K562 (cell line): ENCODE measurements around the gene OIT3. TPM values are rescaled to one million over a fixed set of nuclear protein-coding genes. Genes with fewer than 3 reads are reported as not detected.

Experiments
- CHD2 ChIP-seq: IDR thresholded peaks from 2 replicates; pipeline ENCODE4 v1.6.1; 2011; ENCODE audit warnings: low read depth, low read length
- CTBP1 ChIP-seq: fragments of 450-650 bp; IDR thresholded peaks from 2 replicates; pipeline ENCODE4 v1.6.1; 2016; ENCODE audit warnings: borderline replicate concordance
- GABPB1 ChIP-seq: sonication (generic); formaldehyde crosslinking; IDR thresholded peaks from 2 replicates; pipeline ENCODE4 v1.8.0; 2022; ENCODE audit warnings: mild to moderate bottlenecking, missing genetic modification reagents
- HDAC8 ChIP-seq: fragments of 450-650 bp; IDR thresholded peaks from 2 replicates; pipeline ENCODE4 v1.6.1; 2016; ENCODE audit warnings: mild to moderate bottlenecking, missing genetic modification characterization, moderate library complexity, missing compliant biosample characterization
- MCM3 ChIP-seq: fragments of 450-650 bp; IDR thresholded peaks from 2 replicates; pipeline ENCODE4 v1.6.1; 2016
- MEF2A ChIP-seq: IDR thresholded peaks from 2 replicates; pipeline ENCODE4 v1.6.1; 2011; ENCODE audit warnings: low read depth, mild to moderate bottlenecking, low read length, moderate library complexity; ENCODE audit not compliant: control insufficient read depth
- MYNN ChIP-seq, 2 experiments: sonication (generic); formaldehyde crosslinking in 1 of 2; IDR thresholded peaks; 2 replicates each; pipeline versions ENCODE4 v1.5.0 to v1.6.1; 2016 to 2020; ENCODE audit warnings: antibody characterized with exemption in 1 of 2, missing genetic modification reagents in 1 of 2
- NCOA1 ChIP-seq: fragments of 450-650 bp; IDR thresholded peaks from 2 replicates; pipeline ENCODE4 v1.6.1; 2016; ENCODE audit warnings: low read depth
- NFXL1 ChIP-seq: fragments of 450-650 bp; formaldehyde crosslinking; IDR thresholded peaks from 2 replicates; pipeline ENCODE4 v1.4.0; 2021; ENCODE audit warnings: mild to moderate bottlenecking
- PHTF2 ChIP-seq: fragments of 250-450 bp; sonication (Bioruptor Pico); IDR thresholded peaks from 2 replicates; pipeline ENCODE4 v1.5.0; 2021; ENCODE audit warnings: mild to moderate bottlenecking
- RBFOX2 ChIP-seq: fragments of 200-400 bp; formaldehyde crosslinking; IDR thresholded peaks from 2 replicates; pipeline ENCODE4 v1.6.1; 2017; ENCODE audit warnings: low read depth, mild to moderate bottlenecking, low read length, moderate library complexity
- RFX7 ChIP-seq: fragments of 250-450 bp; sonication (Bioruptor Pico); IDR thresholded peaks from 2 replicates; pipeline ENCODE4 v1.5.1; 2021; ENCODE audit warnings: mild to moderate bottlenecking
- SP2 ChIP-seq: IDR thresholded peaks from 2 replicates; pipeline ENCODE4 v1.6.1; 2011; ENCODE audit warnings: mild to moderate bottlenecking, low read depth, low read length, moderate library complexity; ENCODE audit not compliant: poor library complexity, severe bottlenecking; ENCODE audit errors: extremely low read depth
- SRSF3 ChIP-seq: fragments of 200-400 bp; formaldehyde crosslinking; IDR thresholded peaks from 2 replicates; pipeline ENCODE4 v1.6.1; 2016; ENCODE audit warnings: mild to moderate bottlenecking, low read length, moderate library complexity; ENCODE audit not compliant: insufficient read depth
- SUPT5H ChIP-seq: fragments of 450-650 bp; IDR thresholded peaks from 2 replicates; pipeline ENCODE4 v1.6.1; 2016
- TAF1 ChIP-seq: IDR thresholded peaks from 2 replicates; pipeline ENCODE4 v1.6.1; 2011; ENCODE audit warnings: mild to moderate bottlenecking, low read length, moderate library complexity; ENCODE audit not compliant: insufficient read depth, control insufficient read depth, severe bottlenecking; ENCODE audit errors: extremely low read depth
- TEAD1 ChIP-seq, 2 experiments: fragments of 450-650 bp in 1 of 2; sonication (generic) in 1 of 2; formaldehyde crosslinking; IDR thresholded peaks; 2 replicates each; pipeline versions ENCODE4 v1.4.0 to v1.8.0; 2020 to 2022; ENCODE audit warnings: mild to moderate bottlenecking in 2 of 2, missing genetic modification reagents in 1 of 2
- TFAM ChIP-seq: fragments of 250-450 bp; sonication (Bioruptor Pico); conservative IDR thresholded peaks from 2 replicates; pipeline ENCODE4 v1.5.0; 2021; ENCODE audit warnings: mild to moderate bottlenecking, moderate library complexity
- ZKSCAN8 ChIP-seq: fragments of 200-800 bp; sonication (Bioruptor generic); IDR thresholded peaks from 2 replicates; pipeline ENCODE4 v1.6.1; 2016; ENCODE audit warnings: missing genetic modification characterization, missing compliant biosample characterization
- ZNF696 ChIP-seq: fragments of 250-450 bp; sonication (Bioruptor Pico); conservative IDR thresholded peaks from 2 replicates; pipeline ENCODE4 v1.4.0; 2020; ENCODE audit warnings: mild to moderate bottlenecking, moderate library complexity
- ZNF717 ChIP-seq: fragments of 250-450 bp; sonication (Bioruptor Pico); IDR thresholded peaks from 2 replicates; pipeline ENCODE4 v1.5.0; 2021
- ZNF785 ChIP-seq: fragments of 250-450 bp; sonication (Bioruptor Pico); IDR thresholded peaks from 2 replicates; pipeline ENCODE4 v1.4.0; 2020; ENCODE audit warnings: mild to moderate bottlenecking
- ZZZ3 ChIP-seq: fragments of 450-650 bp; IDR thresholded peaks from 2 replicates; pipeline ENCODE4 v1.6.1; 2016; ENCODE audit warnings: antibody characterized with exemption, mild to moderate bottlenecking, moderate library complexity
- polyA plus RNA-seq, 8 experiments: library from polyadenylated mRNA; depleted of rRNA in 4 of 8; stranded (reverse) in 5 of 8; unstranded in 3 of 8; fragments of >200 nt; fragmentation: Nextera tagmentation in 2 of 8; fragmentation: Illumina TruSeq in 1 of 8; extraction: Ambion mirVana in 2 of 8; extraction: Trizol in 1 of 8; gene quantifications; 2 replicates each; pipeline versions ENCODE4 v1.2.1 to v1.2.3, GENCODE V29; 2011 to 2014; ENCODE audit warnings: inconsistent platforms in 1 of 8, missing spikeins in 1 of 8
- total RNA-seq, 7 experiments: library from RNA; depleted of rRNA in 6 of 7; stranded (reverse); fragments of >200 nt in 6 of 7; fragmentation: Illumina TruSeq in 2 of 7; extraction: Trizol in 2 of 7; gene quantifications; 2 replicates each; pipeline versions ENCODE4 v1.2.1 to v1.2.3, GENCODE V29; 2011 to 2021; ENCODE audit warnings: low replicate concordance in 1 of 7
- TF ChIP-seq, protein P1 (sequence below): fragments of 250-450 bp; sonication (Bioruptor Pico); IDR thresholded peaks from 2 replicates; pipeline ENCODE4 v1.8.0; 2021; ENCODE audit warnings: borderline replicate concordance, mild to moderate bottlenecking, moderate library complexity; ENCODE audit not compliant: poor library complexity, severe bottlenecking
- TF ChIP-seq, protein P2 (sequence below): fragments of 250-450 bp; sonication (Bioruptor Pico); IDR thresholded peaks from 2 replicates; pipeline ENCODE4 v1.9.0; 2021; ENCODE audit warnings: mild to moderate bottlenecking, inconsistent platforms
- TF ChIP-seq, protein P3 (sequence below): fragments of 450-650 bp; formaldehyde crosslinking; IDR thresholded peaks from 2 replicates; pipeline ENCODE4 v1.4.0; 2022; ENCODE audit warnings: mild to moderate bottlenecking, moderate library complexity
- TF ChIP-seq, protein P4 (sequence below): sonication (generic); formaldehyde crosslinking; IDR thresholded peaks from 2 replicates; pipeline ENCODE4 v1.8.1; 2022; ENCODE audit warnings: missing genetic modification reagents

Gene OIT3
- total and polyA plus RNA-seq, 9 of the 15 experiments (the other 6 are each of a cell fraction or from before 2014, with no cell fraction given): not detected

DNA sequence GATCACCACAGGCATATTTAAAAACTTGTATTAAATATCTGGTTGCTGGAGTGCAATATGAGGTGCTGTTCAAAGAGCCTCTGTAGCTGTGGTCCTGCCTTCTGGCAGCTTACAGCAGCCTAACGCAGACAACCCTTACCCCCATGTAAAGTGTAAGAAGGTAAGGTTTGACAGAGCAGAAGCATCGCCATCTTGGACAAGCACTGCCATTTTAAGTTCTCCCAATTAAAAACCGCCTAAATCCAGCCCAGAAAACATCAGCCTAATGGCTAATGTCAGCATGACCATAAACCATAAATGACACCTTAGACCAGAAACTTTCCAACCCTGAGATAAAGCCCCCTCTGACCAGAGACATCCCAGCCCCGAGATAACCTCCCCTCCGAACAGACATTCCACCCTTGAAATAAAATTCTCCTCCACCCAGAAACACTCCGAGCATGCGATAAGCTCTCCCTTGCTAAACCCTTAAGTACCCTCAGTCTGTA, 5.3 kb upstream of the OIT3 start (continued):
- TF ChIP-seq MCM3 (no peak), TAF1 (no peak), TFAM (no peak), PHTF2 (CRISPR knock-in tag) (no peak), SUPT5H (no peak), NFXL1 (CRISPR knock-in tag) (no peak; the same call in 1 of the 2 replicates), NCOA1 (peak; percentile 37; the same call in 1 of the 2 replicates), RFX7 (CRISPR knock-in tag) (no peak), SP2 (no peak), TEAD1 (CRISPR knock-in tag; IDR thresholded peaks at IDR 0.05) (peak in 1 of 2 experiments; percentile 85; a peak in 2 of 4 replicates), ZNF785 (CRISPR knock-in tag) (no peak), SRSF3 (no peak), HDAC8 (tag) (peak; percentile 79; the same call in 1 of the 2 replicates), ZNF717 (CRISPR knock-in tag) (no peak), RBFOX2 (no peak), ZNF696 (no peak), CTBP1 (no peak), ZKSCAN8 (peak; percentile 67; the same call in 1 of the 2 replicates), GABPB1 (CRISPR knock-in tag) (no peak), CHD2 (no peak), MYNN (IDR thresholded peaks at IDR 0.05) (no peak), MYNN (CRISPR knock-in tag; IDR thresholded peaks at IDR 0.05) (no peak), MEF2A (no peak), ZZZ3 (no peak)
- TF ChIP-seq, protein P1, sequence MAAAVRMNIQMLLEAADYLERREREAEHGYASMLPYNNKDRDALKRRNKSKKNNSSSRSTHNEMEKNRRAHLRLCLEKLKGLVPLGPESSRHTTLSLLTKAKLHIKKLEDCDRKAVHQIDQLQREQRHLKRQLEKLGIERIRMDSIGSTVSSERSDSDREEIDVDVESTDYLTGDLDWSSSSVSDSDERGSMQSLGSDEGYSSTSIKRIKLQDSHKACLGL (CRISPR knock-in tag): no peak
- TF ChIP-seq, protein P2, sequence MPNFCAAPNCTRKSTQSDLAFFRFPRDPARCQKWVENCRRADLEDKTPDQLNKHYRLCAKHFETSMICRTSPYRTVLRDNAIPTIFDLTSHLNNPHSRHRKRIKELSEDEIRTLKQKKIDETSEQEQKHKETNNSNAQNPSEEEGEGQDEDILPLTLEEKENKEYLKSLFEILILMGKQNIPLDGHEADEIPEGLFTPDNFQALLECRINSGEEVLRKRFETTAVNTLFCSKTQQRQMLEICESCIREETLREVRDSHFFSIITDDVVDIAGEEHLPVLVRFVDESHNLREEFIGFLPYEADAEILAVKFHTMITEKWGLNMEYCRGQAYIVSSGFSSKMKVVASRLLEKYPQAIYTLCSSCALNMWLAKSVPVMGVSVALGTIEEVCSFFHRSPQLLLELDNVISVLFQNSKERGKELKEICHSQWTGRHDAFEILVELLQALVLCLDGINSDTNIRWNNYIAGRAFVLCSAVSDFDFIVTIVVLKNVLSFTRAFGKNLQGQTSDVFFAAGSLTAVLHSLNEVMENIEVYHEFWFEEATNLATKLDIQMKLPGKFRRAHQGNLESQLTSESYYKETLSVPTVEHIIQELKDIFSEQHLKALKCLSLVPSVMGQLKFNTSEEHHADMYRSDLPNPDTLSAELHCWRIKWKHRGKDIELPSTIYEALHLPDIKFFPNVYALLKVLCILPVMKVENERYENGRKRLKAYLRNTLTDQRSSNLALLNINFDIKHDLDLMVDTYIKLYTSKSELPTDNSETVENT: no peak
- TF ChIP-seq, protein P3, sequence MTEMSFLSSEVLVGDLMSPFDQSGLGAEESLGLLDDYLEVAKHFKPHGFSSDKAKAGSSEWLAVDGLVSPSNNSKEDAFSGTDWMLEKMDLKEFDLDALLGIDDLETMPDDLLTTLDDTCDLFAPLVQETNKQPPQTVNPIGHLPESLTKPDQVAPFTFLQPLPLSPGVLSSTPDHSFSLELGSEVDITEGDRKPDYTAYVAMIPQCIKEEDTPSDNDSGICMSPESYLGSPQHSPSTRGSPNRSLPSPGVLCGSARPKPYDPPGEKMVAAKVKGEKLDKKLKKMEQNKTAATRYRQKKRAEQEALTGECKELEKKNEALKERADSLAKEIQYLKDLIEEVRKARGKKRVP (CRISPR knock-in tag): peak; percentile 94
- TF ChIP-seq, protein P4, sequence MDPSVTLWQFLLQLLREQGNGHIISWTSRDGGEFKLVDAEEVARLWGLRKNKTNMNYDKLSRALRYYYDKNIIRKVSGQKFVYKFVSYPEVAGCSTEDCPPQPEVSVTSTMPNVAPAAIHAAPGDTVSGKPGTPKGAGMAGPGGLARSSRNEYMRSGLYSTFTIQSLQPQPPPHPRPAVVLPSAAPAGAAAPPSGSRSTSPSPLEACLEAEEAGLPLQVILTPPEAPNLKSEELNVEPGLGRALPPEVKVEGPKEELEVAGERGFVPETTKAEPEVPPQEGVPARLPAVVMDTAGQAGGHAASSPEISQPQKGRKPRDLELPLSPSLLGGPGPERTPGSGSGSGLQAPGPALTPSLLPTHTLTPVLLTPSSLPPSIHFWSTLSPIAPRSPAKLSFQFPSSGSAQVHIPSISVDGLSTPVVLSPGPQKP: no peak
